ENCODE results near the gene LEFTY1.

LEFTY1 gene

GRCh38 chr1:225871359-225872074, 17.4 kb downstream of the LEFTY1 start:
- DNase-seq (ENCODE audit: low read depth): no peak

GRCh38 chr1:225870911-225871310, 18.0 kb downstream of the LEFTY1 start:
- DNase-seq (ENCODE audit: low read depth): no peak

- DNase-seq (ENCODE audit: low read depth): no peak
Observed at GRCh38 chr1:225868631-225869330, 20.2 kb downstream of the LEFTY1 start.

GRCh38 chr1:225866981-225867380, 22.0 kb downstream of the LEFTY1 start:
- no peak for DNase-seq (ENCODE audit: low read depth)

- no peak for DNase-seq (ENCODE audit: low read depth)
Observed at GRCh38 chr1:225866061-225866837, 22.7 kb downstream of the LEFTY1 start.

GRCh38 chr1:225865514-225865913, 23.4 kb downstream of the LEFTY1 start:
- no peak for DNase-seq (ENCODE audit: low read depth)

GRCh38 chr1:225863167-225863566, 25.8 kb downstream of the LEFTY1 start:
- DNase-seq (ENCODE audit: low read depth): no peak

GRCh38 chr1:225862581-225862950, 26.4 kb downstream of the LEFTY1 start:
- DNase-seq (ENCODE audit: low read depth): no peak

GRCh38 chr1:225861834-225862580, 26.9 kb downstream of the LEFTY1 start:
- no peak for DNase-seq (ENCODE audit: low read depth)

- DNase-seq (ENCODE audit: low read depth): no peak
Observed at GRCh38 chr1:225860876-225861441, 28.0 kb downstream of the LEFTY1 start.

- DNase-seq (ENCODE audit: low read depth): no peak
Observed at GRCh38 chr1:225860107-225860506, 28.8 kb downstream of the LEFTY1 start.

- no peak for DNase-seq (ENCODE audit: low read depth)
Observed at GRCh38 chr1:225859151-225859550, 29.8 kb downstream of the LEFTY1 start.

GRCh38 chr1:225857256-225857655, 31.7 kb downstream of the LEFTY1 start:
- no peak for DNase-seq (ENCODE audit: low read depth)

- DNase-seq (ENCODE audit: low read depth): no peak
Observed at GRCh38 chr1:225855503-225856300, 33.2 kb downstream of the LEFTY1 start.

- DNase-seq (ENCODE audit: low read depth): no peak
Observed at GRCh38 chr1:225853441-225853840, 35.5 kb downstream of the LEFTY1 start.

- DNase-seq (ENCODE audit: low read depth): no peak
Observed at GRCh38 chr1:225852413-225853124, 36.4 kb downstream of the LEFTY1 start.

GRCh38 chr1:225851805-225852204, 37.1 kb downstream of the LEFTY1 start:
- DNase-seq (ENCODE audit: low read depth): no peak

- DNase-seq (ENCODE audit: low read depth): no peak
Observed at GRCh38 chr1:225850370-225850769, 38.6 kb downstream of the LEFTY1 start.

- no peak for DNase-seq (ENCODE audit: low read depth)
Observed at GRCh38 chr1:225849925-225850324, 39.0 kb downstream of the LEFTY1 start.
